Measurements from ENCODE around the gene AMPD3. TPM values are rescaled to one million over a fixed set of nuclear protein-coding genes. Genes with fewer than 3 reads are reported as not detected.
A peak's percentile ranks its signal among the peaks of the same experiment; 100 is the strongest.

The AMPD3 gene
- total RNA-seq, 2 experiments from 2014 or later: 11.9 to 12.3 TPM

- Mint-ChIP-seq H3K9me3 (ENCODE audit: insufficient read depth) (no peaks in the 10 kb centered on the region), H3K4me3 (no peak overlapping the region), H3K27ac (no peak overlapping the region), H3K36me3 (ENCODE audit: low read depth) (peaks cover 37% of the 10 kb centered on the region), H3K27me3 (ENCODE audit: low read depth) (no peaks in the 10 kb centered on the region), H3K4me1 (ENCODE audit: low read depth) (peaks cover 11% of the 10 kb centered on the region)
- POLR2A ChIA-PET: no interaction called here
- DNase-seq: no peak
- CTCF ChIA-PET: interaction anchor here (0.9 to 1.0 kb wide), 2 partner anchors 40 to 49 kb away, joined by 3 to 4 read pairs; partner anchors contain the start of gene RNF141
- ATAC-seq: no peak
Observed at GRCh38 chr11:10492084-10492483, 37.0 kb downstream of the AMPD3 start.

- Mint-ChIP-seq H3K27me3 (ENCODE audit: low read depth) (no peaks in the 10 kb centered on the region), H3K27ac (no peak overlapping the region), H3K4me1 (ENCODE audit: low read depth) (peaks cover 8% of the 10 kb centered on the region), H3K4me3 (no peak overlapping the region), H3K36me3 (ENCODE audit: low read depth) (peaks cover 34% of the 10 kb centered on the region), H3K9me3 (ENCODE audit: insufficient read depth) (no peaks in the 10 kb centered on the region)
- POLR2A ChIA-PET: no interaction called here
- no peak for DNase-seq
- ATAC-seq: no peak
- CTCF ChIA-PET: no interaction called here
Observed at GRCh38 chr11:10493041-10493663, 38.1 kb downstream of the AMPD3 start.

DNA sequence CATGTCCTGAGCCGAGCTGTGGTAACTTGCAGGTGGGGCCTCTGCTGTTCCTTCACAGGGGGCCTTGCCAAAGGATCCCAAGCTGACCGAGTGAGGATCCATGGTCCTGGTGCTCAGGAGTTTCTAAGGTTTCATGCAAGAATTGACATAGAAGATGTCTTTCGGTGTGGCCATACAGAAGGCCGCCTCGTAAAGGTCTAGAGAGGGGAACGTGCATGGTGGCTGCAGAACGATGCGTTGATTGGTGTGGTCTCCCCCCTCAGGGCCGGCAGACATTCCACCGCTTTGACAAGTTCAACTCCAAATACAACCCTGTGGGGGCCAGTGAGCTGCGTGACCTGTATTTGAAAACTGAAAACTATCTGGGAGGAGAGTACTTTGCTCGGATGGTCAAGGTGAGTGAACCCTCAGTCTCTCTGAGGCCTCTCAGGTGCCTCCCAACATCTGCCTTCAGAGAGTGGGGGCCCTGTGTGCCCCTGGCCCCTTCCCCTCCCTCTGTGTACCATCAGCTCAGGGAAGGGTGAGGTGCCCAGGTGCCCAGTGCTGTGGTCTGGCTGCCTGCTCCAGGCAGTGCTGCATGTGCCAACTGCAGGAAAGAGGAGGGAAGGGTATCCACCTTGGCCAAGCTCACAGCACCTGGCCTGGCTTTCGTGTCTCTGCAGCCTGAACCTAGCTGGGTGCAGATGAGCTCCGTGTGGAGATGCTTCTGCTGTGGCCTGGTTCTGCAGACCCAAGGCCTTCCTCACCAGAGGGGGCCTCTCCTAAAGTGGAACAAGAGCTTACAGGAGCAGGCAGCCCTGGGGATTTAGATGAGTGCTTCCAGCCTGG lies 39.8 kb downstream of the AMPD3 start:
- Mint-ChIP-seq H3K27ac (no peak overlapping the region), H3K4me1 (ENCODE audit: low read depth) (no peaks in the 10 kb centered on the region), H3K36me3 (ENCODE audit: low read depth) (peaks cover 30% of the 10 kb centered on the region), H3K4me3 (no peak overlapping the region), H3K9me3 (ENCODE audit: insufficient read depth) (no peaks in the 10 kb centered on the region), H3K27me3 (ENCODE audit: low read depth) (no peaks in the 10 kb centered on the region)
- POLR2A ChIA-PET: no interaction called here
- DNase-seq (peak; percentile 18), ATAC-seq (no peak)
- CTCF ChIA-PET: no interaction called here

DNA sequence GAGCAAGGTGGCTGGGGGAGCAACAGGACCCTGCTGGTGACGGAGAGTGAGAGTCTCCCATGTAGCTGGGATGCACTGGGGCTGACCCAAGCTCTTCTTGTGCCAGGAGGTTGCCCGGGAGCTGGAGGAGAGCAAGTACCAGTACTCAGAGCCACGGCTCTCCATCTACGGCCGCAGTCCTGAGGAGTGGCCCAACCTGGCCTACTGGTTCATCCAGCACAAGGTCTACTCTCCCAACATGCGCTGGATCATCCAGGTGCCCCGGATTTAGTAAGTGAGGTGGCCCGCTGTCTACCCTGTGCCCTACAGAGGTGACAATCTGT lies 40.4 kb downstream of the AMPD3 start:
- CTCF ChIA-PET: no interaction called here
- POLR2A ChIA-PET: no interaction called here
- ATAC-seq (no peak), DNase-seq (peak; percentile 15)
- Mint-ChIP-seq H3K27me3 (ENCODE audit: low read depth) (no peaks in the 10 kb centered on the region), H3K4me1 (ENCODE audit: low read depth) (no peaks in the 10 kb centered on the region), H3K9me3 (ENCODE audit: insufficient read depth) (no peaks in the 10 kb centered on the region), H3K4me3 (no peak overlapping the region), H3K27ac (no peak overlapping the region), H3K36me3 (ENCODE audit: low read depth) (peaks cover 25% of the 10 kb centered on the region)

- Mint-ChIP-seq H3K36me3 (ENCODE audit: low read depth) (peaks cover 25% of the 10 kb centered on the region), H3K4me1 (ENCODE audit: low read depth) (no peaks in the 10 kb centered on the region), H3K4me3 (no peak overlapping the region), H3K9me3 (ENCODE audit: insufficient read depth) (no peaks in the 10 kb centered on the region), H3K27ac (peak overlapping the region; percentile 23), H3K27me3 (ENCODE audit: low read depth) (no peaks in the 10 kb centered on the region)
- ChIA-PET CTCF (interaction anchor here (1.2 to 1.5 kb wide), 2 partner anchors 11 to 83 kb away, joined by 3 to 4 read pairs; no protein-coding TSS in a partner anchor), POLR2A (no interaction called here)
- DNase-seq (peak; percentile 10), ATAC-seq (no peak)
Observed at GRCh38 chr11:10496296-10496936, 41.4 kb downstream of the AMPD3 start.

DNA sequence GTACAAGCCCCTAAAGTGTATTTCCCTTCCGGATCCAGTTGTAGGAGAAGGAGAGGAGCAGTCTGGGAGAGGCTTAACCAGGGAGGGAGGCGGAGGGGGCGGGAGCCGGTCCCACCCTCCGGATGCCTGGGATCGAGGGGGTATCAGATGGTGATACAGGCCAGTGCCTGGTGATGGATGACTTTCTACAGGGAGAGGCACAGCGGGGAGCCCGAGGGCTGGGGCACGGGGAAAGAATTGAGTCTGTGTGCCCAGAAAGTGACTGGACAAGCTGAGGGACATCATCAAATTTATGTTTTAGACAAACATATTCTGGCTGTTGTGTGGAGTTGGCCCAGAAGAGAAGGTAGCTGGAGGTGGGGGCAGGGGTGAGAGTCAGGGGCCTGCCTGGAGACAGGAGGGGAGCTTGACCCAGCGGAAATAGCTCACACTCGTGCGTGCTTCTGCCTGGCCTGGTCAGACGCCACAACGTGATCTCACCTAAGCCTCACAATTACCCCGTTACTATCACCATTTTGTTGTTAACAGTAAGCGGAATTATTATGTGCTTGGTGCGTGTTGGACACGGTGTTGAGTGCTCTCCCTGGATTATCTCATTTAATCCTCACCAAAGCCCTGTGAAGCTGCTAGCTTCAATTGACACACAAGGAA lies 42.4 kb downstream of the AMPD3 start:
- no peak overlapping the region for H3K4me3 Mint-ChIP-seq
- ATAC-seq (no peak), DNase-seq (peak; percentile 12)
- H3K9me3 Mint-ChIP-seq (ENCODE audit: insufficient read depth): no peaks in the 10 kb centered on the region
- ChIA-PET POLR2A (no interaction called here), CTCF (interaction anchor here (1.5 kb wide), 1 partner anchor 84 kb away, joined by 4 read pairs; no protein-coding TSS in a partner anchor)
- H3K27me3 Mint-ChIP-seq (ENCODE audit: low read depth): no peaks in the 10 kb centered on the region
- H3K36me3 Mint-ChIP-seq (ENCODE audit: low read depth): peaks cover 19% of the 10 kb centered on the region
- no peak overlapping the region for H3K27ac Mint-ChIP-seq
- no peaks in the 10 kb centered on the region for H3K4me1 Mint-ChIP-seq (ENCODE audit: low read depth)

DNA sequence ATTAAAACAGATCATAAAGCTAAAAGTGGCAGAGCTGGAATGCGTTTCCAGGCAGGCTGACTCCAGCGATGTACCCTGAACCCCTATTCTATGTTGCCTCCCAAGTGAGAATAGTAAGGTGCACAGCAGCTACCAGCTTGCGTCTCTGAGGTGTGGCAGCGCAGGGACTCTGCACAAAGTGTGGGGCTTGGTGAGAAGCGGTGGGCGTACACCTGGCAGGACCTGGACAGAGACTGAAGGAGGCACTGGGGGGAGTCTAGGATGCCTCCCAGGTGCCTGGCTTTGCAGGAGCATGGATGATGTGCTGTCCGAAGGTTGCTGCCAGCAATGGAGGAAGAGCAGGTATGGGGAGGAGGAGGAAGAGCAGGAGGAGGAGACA lies 42.9 kb downstream of the AMPD3 start:
- no peak overlapping the region for H3K27ac Mint-ChIP-seq
- no peaks in the 10 kb centered on the region for H3K9me3 Mint-ChIP-seq (ENCODE audit: insufficient read depth)
- ChIA-PET POLR2A (no interaction called here), CTCF (interaction anchor here (1.0 kb wide), 1 partner anchor 85 kb away, joined by 3 read pairs; no protein-coding TSS in a partner anchor)
- no peak overlapping the region for H3K4me3 Mint-ChIP-seq
- no peak for ATAC-seq
- no peaks in the 10 kb centered on the region for H3K27me3 Mint-ChIP-seq (ENCODE audit: low read depth)
- peaks cover 15% of the 10 kb centered on the region for H3K36me3 Mint-ChIP-seq (ENCODE audit: low read depth)
- DNase-seq: peak; percentile 16
- no peaks in the 10 kb centered on the region for H3K4me1 Mint-ChIP-seq (ENCODE audit: low read depth)

DNA sequence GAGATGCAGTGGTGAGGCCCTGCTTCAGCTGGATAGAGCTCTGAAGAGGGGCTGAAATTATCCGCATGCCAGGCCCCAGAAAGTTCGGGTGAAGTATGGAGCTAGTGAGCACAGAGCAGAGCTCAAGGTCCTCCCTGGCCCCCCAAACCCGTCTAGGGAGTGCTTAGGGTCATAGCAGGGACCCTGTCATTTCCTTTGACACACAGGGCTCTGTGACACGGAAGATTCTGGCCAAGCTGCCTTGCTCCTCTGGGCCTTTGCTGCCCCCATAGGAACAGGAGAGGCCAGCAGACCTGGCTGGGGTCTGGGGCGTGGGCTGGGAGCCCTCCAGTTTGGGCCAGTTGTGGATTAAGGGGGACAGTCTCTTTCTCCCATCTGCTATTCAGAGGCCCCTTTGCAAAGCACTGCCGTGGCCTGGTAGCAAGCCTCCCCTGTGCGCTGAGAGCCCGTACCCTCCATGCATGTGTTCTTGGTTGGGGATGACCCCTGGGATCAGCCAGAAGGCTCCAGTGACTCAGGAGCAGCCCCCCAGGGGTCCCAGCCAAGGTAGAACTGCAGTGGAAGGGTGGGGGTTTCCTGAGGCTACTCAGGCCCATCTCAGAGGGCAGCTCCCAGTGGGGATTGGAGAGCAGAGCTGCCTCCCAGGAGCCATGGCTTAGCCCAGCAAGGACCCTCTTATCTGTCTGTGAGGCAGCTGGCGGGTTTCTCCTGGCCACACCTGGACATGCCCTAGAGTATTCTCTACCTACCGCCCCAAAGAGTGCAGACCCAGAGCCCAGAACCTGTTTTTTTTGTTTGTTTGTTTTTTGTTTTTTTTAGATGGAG lies 43.6 kb downstream of the AMPD3 start:
- no peaks in the 10 kb centered on the region for H3K4me1 Mint-ChIP-seq (ENCODE audit: low read depth)

GRCh38 chr11:10499452-10499851 lies 44.4 kb downstream of the AMPD3 start:
- CTCF ChIA-PET: no interaction called here
- Mint-ChIP-seq H3K27me3 (ENCODE audit: low read depth) (no peaks in the 10 kb centered on the region), H3K4me1 (ENCODE audit: low read depth) (no peaks in the 10 kb centered on the region), H3K4me3 (no peak overlapping the region), H3K27ac (no peak overlapping the region), H3K9me3 (ENCODE audit: insufficient read depth) (no peaks in the 10 kb centered on the region), H3K36me3 (ENCODE audit: low read depth) (peaks cover 13% of the 10 kb centered on the region)
- POLR2A ChIA-PET: no interaction called here
- no peak for ATAC-seq
- no peak for DNase-seq

More for the DNA sequence above, 43.6 kb downstream of the AMPD3 start:
- no peak for ATAC-seq
- no peak overlapping the region for H3K27ac Mint-ChIP-seq
- H3K36me3 Mint-ChIP-seq (ENCODE audit: low read depth): peaks cover 15% of the 10 kb centered on the region
- DNase-seq: peak; percentile 14
- H3K4me3 Mint-ChIP-seq: no peak overlapping the region
- H3K9me3 Mint-ChIP-seq (ENCODE audit: insufficient read depth): no peaks in the 10 kb centered on the region
- POLR2A ChIA-PET: no interaction called here
- CTCF ChIA-PET: interaction anchor here (1.0 kb wide), 1 partner anchor 85 kb away, joined by 3 read pairs; no protein-coding TSS in a partner anchor
- H3K27me3 Mint-ChIP-seq (ENCODE audit: low read depth): no peaks in the 10 kb centered on the region

DNA sequence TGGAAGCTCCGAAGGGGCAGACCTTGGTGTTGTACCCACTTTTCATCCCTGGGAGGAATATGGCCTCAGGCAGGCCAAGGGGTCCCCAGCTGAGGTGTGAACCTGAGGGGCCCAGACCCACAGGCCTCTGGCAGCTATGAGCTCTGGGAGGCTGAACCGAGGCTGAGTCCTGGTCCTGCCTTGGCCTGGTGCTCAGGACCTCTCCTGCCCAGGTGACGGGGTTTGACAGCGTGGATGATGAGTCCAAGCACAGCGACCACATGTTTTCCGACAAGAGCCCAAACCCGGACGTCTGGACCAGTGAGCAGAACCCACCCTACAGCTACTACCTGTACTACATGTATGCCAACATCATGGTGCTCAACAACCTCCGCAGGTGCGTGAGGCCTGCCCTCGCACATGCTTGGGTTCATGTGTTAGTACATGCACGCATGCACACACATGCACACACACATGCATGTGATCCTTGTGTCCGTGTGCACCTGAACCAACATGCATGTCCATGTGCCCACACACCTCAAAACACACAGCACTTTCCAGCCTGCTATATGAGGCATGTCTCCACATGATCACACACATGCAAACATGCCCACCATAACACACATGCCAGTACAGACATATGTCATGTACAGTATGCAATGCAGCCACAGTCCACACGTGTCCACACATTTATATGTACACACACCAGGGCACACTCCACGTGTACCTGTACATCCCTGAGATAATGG lies 45.0 kb downstream of the AMPD3 start:
- Mint-ChIP-seq H3K4me1 (ENCODE audit: low read depth) (no peaks in the 10 kb centered on the region), H3K4me3 (no peak overlapping the region), H3K9me3 (ENCODE audit: insufficient read depth) (no peaks in the 10 kb centered on the region), H3K27me3 (ENCODE audit: low read depth) (no peaks in the 10 kb centered on the region), H3K27ac (no peak overlapping the region), H3K36me3 (ENCODE audit: low read depth) (peaks cover 16% of the 10 kb centered on the region)
- ATAC-seq (no peak), DNase-seq (no peak)
- CTCF ChIA-PET: no interaction called here
- POLR2A ChIA-PET: no interaction called here

Data from activated CD8-positive, alpha-beta T cell treated with anti-CD3 and anti-CD28 coated beads, Interleukin-2, amount 10 ng/mL, durations not matched to agents 7 days and 5 days (primary cell).